A204.1 (cell line): Measurements from ENCODE around the gene CAMTA1.

ENCODE experiments used
- FAIRE-seq: peaks from 2 replicates; lab custom pipeline; 2012; peaks lifted over from hg19 to GRCh38; lab: Jason Lieb, UNC

CAMTA1 gene

DNA sequence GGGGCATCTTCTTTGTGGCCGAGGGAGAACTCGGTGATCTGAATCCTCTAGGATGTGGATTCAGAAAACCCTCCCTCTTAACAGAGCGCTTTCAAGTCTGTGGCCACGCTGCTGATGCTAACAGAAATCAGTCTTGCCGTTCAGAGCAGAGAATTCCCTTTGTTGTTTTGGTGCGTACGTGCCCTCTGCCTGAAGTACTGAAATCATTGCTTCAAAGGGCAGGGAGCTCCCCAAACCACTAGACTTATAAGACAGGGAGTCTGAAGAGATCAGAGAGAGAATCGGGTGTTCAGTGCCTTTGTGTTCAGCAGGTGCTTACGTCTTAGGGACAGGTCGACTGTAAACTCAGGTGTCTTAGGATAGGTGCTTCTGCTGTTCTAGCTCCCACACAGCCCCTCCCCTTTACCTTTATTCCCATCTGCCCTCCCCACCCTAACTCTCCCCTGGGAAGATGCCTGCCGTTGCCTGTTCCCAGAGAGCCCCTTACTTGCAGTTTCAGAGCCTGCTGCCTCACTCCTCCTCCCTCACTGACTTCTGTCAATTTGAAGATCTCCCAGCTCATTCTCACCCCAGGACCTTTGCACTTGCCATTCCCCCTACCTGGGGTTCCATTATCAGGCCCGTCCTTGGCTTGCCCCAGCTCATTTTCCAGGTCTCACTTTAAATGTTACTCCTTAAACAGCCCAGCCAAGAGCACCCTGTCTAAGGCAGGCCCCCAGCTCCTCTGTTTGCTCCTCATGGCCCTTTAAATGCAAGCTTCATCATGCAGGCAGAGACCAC, 143.0 kb downstream of the CAMTA1 start:
- no peak for FAIRE-seq

DNA sequence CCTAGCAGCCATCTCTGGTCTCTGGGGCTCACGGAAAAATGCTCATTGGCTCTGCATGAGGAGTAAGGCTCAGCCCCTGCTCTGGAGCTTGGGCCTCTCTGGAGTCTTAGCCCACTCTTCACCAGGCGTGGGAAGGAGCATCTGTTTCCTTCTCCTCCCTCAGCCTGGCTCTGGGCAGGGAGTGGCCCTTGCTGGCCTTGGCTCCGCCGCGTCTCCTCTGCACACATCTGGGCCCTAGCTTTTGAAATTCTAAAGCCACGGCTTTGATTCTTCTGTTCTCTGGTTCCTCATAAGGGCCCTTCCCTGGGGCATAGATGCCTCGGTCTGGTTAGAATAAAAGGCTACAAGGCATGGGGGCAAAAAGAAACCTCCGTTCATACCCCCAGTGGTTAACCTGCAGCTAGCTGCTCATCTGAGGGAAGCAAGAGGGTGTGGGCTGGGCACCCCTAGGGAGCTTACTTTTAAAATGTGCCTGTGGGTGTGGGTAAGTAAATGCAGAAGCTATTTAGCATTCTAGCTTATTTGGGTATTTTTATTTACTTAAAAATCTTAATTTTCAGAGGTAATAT, 145.6 kb downstream of the CAMTA1 start:
- FAIRE-seq: no peak

DNA sequence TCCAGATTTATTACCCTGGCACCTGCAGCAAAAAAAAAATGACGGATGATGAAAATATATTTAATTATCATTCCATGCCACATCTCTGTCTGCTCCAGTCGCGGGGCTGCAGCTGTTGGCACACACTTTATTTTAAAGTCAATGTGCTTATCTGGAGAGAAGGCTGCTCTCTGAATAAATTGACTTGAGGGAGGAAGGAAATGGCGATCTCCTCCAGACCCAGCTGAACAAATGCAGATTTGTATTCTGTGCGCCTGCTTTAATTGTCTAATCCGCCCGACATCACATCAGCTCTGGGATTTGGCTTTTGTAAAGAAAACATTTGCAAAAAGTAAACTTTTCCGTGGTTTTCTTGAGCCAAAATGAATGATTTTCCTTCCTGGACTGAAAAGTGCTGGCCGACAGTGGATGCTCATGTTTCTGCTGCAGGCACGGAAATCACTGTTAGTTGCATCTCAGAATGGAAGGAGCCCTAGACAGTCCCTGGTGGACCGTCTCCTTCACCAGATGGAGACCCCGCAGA, 150.2 kb downstream of the CAMTA1 start:
- FAIRE-seq: no peak

DNA sequence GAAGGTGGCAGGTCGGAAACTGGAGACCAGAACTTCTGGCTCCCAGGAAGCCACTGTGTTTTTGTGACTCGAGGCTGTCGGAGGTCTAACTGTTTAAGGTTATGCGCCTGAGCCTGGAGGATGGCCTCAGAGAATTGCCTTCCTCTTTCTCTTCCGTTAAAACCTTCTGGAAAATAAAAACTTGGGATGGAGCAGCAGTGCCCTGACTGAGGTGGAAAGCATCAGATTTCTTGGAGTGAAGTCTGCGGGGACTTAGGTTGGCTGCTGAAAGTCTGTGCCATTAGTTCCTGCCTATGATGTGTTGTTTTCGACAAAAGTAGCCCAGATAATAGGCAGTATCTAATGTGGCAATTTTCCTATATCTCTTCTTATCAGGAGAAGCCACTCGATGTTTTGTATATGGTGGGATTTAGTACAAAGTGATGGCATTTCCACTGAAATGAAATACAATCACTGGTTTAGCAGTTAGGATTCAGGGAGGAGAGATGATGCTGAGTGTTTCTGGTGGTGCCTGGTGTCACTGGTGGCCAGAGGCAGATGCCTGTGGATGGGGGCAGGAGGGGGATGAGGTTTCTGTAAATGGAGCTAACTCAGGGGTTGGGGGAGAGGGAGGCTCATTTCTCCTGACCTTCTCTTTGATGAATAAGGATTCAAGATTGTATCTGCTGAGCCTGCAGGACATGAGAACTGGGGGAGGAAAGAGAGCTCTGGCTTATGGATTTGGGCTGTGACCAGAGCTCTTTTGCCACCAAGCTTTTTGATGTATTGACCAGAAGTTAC, 150.8 kb downstream of the CAMTA1 start:
- FAIRE-seq: no peak

DNA sequence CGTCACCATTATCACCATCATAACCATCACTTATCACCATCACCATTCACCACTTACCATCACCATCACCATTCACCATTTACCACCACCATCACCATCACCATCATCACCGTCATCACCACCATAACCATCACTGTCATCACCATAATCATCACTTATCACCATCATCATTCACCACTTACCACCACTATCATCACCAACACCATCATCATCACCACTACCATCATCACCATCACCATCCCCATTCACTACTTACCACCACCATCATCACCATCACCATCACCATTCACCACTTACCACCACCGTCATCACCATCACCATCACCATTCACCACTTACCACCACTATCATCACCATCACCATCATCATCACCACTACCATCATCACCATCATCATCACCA, 151.8 kb downstream of the CAMTA1 start:
- FAIRE-seq: no peak

DNA sequence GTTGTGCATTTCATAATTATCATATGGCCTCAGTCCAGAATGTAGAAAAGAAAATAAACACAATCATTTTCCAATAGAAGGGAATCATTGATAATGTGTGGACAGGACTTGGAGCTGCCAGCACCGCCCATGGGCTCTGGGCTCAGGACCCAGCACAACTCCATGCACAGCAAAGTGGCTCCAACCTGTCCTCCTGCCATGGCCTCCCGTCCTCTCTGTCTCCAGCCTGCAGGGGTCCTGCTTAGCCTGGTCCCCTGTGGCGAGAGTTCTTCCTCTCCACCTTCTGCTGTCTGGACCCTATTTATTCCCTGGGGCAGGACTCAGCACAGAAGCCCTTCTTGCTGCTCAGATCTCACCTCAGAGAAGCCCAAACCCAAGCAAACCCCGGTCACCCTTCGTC, 154.1 kb downstream of the CAMTA1 start:
- FAIRE-seq: no peak

DNA sequence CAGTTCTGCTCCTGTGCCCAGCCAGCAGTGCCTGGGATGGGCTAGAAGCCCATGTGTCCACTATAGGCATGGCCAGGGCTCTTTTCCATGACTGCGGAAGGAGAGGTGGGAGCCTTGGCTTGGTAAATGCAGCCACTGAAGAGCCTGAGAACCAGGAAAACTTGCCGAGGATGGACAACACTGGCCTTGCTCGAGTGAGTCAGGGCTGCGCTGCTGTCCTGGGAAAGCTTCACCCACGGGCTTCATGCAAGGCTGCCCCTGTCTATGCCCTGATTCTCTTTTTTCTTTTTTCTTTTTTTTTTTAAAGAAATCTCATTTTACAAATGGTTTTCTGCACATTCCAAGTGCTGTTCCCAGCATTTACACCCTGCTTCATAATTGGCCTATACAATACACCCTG, 156.5 kb downstream of the CAMTA1 start:
- no peak for FAIRE-seq

DNA sequence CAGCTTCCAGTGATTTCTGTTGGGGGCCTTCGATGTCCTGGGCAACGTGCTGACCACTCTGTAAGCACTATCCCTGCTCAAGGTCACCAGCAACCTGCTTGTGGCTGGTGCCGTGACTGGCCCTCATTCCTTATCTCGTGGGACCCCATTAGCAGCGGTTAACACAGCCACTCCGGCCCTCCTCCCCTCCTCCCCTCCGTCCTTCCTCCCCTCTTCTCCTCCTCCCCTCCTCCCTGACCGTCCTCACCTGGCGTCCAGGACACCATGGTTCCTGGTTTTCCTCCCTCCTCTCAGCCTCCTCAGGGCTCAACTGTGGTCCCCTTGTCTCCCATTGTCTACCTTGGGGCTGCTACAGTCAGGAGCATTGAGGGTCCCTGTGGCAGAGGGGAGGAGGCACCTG, 157.7 kb downstream of the CAMTA1 start:
- no peak for FAIRE-seq

DNA sequence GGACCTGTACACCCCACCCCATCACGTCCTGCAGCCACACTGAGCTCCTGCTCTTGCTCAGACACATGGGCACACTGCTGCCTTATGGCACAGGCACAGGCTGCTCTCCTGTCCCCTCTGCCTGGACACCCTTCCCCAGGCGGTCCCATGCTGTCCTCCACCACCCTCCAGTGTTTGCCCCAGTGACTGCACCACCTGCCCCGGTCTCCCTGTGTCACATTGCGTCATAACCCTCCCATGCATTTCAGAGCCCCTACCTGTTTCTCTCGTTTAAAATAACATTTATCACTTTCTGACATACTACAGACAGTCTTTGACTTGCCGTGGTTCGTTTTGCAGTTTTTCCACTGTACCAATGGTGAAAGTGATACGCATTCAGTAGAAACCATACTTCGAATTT, 159.2 kb downstream of the CAMTA1 start:
- FAIRE-seq: no peak

DNA sequence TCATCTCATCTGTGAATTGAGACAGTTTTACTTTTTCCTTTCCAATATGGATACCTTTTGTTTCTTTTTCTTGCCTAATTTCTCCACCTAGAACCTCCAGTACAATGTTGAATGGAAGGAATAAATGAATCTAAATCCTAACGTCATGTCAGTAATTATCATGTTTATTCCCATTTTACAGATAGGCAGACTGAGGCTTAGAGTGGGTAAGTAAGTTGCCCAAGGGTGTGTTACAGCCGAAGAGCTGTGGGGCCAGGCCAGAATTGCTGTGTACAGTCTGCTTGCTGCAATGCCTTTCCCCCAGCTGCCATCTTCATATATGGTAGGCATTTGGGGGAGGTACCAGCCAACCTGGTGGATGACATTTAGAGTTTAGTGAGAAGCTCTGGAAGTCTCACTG, 162.7 kb downstream of the CAMTA1 start:
- FAIRE-seq: no peak

DNA sequence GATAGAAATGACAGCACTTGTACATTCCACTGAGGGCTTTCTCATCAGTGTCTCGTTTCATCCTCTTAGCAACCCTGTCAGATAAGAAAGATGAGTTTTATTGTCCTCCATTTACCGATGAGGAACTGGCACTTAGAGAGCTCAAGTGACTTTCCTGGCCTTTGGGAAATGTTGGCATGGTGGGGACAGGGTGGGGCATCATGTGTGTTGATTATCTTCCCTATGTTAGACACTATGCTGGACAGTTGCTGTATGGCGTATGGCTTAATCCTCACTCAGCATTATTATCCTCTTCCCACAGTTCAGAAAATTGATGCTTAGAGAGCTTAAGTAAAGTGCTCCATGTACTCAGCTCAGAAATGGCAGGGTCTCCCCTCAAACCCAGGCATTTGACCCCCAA, 163.2 kb downstream of the CAMTA1 start:
- FAIRE-seq: no peak

DNA sequence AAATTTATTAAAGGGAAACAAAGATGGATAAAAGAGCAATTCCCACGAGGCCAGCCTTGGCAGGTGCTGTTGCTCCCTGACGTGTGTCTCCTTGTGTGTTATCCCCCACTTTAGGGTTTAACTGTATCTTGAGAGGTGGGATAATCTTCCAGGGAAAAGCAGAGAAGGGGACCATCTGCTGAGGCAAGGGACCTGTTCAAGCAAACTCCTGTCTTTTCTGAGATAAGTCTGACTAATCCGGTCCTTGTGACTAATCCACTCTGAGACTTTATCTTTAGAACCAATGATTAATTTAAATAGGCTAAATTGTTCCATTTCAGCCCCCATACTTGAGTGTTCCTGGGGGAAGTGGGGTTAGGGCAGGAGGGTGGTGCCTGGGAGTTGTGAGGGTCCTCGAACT, 163.6 kb downstream of the CAMTA1 start:
- FAIRE-seq: no peak

DNA sequence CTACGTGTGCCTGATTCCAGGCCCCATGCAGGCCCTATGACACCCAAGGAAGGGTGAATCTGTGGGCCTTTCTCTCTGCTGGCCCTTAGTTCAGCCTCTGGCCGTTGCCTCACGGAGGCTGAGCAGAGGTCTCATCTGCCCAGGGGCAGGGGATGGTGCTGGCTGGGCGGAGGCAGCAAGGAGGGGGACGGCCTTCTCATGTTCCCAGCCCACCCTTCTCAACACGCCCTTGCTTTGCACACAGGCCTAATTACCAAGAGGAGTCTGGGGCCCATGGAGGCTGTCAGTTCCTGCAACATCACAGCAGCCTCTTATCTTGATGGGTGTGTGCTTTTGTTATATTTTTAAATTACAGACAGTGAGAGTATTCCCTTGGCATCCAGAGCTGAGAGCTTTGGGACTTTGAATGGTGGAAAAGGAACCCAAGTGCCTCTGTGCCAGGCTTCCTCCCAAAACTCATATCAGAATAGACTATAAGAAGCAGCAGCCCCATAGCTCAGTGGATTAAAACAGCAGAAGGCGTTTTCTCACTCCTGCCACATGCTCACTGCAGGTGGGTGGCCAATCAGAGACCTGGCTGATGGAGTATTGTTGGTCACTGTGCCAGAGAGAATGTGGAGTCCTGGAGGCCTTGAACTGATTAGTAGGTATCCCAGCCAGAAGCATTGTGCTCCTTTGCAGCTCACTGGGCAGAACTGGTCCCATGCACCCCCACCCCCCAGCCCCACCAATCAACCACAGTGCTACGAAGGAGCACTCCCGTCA, 164.9 kb downstream of the CAMTA1 start:
- FAIRE-seq: no peak

DNA sequence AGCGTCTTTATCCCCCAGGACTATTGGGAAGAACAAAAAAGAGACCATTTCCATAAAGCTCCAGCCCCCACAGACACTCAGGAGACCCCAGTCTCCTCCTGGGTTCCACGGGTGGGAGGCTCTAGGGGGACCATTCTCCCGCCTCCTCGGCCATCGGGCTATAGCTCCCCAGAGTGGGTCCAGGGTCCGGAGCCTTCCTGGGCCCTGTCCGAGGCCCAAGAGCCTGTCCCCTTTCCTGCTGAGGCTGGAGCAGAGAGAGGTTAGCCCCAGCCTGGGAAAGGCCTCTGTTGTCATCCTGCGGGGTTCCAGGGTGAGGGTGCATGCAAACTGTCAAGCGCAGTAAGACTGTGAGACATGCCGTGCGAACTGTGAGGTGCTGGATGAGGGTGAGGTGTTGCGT, 166.3 kb downstream of the CAMTA1 start:
- FAIRE-seq: no peak

DNA sequence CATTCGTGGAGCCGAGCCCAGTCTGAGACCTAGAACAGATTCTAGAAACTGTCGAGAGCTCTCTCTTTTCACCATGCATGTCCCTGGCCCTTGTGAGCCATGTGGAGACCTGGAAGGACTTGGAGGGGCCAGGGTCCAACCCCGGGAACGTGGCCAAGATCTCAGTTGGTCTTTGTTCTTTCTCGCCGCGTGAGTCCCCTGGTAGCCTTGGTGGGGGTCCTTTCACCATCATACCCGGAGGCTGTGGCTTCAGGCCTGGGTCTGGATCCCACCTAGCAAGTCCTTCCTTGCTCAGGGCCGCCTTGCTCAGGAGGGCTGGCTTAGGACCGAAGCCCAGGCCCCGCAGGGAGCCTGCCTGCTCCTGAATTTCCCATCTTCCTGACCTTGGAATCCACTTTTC, 168.0 kb downstream of the CAMTA1 start:
- no peak for FAIRE-seq

DNA sequence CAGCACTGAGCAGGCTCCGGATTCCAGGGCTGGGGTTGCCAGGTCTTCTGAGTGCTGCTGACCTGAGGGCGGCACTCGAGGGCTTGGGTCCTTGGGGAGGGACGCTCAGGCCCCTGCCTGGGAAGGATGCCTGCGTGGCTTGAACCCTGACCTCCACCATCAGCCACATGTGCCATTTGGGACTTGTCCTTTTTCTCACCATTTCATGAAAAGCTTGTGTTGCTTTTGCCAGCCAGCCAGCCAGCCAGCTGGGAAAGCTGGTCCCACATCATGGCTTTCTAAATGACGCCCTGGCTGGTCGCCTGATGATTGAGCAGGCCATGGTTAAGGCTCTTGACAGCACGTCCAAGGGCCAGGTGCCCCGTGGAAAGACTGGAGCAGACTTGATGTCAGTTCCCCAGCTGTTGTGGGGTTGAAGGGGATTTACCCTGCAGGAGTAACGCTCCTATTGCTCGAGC, 168.7 kb downstream of the CAMTA1 start:
- no peak for FAIRE-seq

DNA sequence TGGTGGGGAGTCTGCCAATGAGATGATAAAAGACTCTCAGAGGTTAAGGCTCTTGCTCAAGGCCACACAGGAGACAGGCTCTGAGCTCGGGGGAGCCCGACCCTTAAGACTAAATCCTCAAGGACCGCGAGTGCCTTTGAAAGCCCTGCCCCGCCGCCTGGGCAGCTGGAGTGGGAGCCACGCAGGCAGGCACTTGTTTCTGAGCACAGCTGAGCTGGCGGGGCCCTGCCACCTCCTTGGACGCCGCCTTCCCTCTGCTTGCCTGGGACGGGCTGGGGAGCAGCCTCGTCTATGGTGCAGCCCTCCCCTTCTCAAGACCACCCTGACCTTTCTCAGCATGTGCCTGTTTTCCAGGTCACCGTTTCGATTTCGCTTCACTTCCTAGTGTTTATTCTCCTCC, 169.3 kb downstream of the CAMTA1 start:
- no peak for FAIRE-seq

DNA sequence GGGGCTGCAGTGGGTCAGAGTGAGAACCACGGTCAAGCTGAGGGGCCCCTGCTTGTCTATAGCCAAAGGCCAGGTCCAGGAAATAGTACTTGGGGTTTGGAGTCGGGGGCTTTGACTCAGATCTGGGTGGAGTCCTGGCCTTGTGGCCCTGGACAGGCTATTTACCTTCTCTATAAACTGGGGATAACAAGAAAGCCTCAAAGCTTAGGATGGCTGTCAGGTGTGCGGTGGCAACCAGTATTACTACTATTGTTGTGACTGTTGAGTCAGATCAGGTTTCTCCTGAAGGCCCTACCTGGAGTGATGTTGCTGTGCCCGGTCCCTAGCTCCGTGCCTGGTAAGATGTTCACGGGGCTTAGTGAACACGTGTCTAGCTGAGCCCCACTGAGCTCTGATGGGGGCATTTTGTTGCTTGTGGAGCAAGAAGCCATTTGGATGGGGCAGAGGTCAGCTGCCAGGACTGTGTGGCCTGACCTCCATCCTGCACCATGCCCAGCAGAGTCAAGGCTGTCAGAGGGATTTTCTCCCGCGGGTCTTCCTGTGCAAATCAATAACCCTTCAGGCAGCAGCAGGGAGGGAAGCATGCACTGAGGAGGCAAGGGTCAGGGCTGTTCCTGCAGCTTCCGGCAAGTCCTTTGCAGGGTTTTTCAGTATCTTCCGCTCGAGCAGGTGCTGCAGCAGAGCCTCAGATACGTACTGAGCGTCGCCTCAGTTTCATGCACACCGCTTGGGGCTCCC, 170.3 kb downstream of the CAMTA1 start:
- no peak for FAIRE-seq

DNA sequence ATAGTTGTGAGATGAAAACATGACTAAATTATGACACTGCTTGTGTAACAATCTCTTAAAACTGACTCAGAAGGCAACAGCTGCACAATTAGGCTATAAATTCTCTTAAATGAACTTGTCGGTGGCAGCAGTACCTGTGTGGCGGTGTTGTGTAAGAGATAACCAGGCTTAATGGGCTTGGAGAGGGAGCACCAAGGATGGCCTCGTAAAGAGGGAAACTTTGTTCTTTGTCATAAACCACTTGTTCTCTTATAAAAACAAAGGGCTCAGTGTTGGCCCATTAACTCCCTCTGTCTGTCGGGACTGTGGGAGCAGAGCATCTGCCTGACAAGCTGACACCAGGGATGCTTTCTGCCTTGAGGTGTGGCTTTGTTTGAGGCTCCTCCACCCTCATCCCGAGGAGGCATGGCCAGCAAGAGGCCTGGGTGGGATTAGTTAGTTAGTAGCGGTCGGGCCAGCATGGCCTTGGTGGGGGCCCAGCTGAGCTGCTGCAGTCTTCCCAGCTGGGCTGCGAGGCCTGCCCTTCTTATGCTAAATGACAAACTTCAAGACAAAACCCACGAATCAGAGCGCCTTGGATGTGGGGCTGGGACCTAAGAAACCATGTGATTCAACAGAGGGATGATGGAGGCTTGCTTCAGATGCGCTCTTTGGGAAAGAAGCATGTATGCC, 171.4 kb downstream of the CAMTA1 start:
- FAIRE-seq: no peak

DNA sequence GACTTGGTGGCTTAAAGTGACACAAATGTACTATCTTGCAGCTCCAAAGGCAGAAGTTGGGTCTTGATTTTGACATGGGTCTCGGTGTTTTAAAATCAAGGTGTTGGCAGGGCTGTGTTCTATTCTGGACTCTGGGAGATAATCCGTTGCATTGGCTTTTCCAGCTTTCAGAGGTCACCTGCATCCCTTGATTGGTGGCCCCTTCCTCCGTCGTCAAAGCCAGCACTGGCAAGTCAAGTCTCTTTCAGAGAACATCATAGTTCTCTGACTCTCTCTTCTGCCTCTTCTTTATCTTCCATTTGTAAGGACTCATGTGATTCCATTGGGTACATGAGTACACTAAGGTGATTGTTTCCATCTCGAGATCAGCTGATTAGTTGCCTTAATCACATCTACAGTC, 172.1 kb downstream of the CAMTA1 start:
- FAIRE-seq: no peak

DNA sequence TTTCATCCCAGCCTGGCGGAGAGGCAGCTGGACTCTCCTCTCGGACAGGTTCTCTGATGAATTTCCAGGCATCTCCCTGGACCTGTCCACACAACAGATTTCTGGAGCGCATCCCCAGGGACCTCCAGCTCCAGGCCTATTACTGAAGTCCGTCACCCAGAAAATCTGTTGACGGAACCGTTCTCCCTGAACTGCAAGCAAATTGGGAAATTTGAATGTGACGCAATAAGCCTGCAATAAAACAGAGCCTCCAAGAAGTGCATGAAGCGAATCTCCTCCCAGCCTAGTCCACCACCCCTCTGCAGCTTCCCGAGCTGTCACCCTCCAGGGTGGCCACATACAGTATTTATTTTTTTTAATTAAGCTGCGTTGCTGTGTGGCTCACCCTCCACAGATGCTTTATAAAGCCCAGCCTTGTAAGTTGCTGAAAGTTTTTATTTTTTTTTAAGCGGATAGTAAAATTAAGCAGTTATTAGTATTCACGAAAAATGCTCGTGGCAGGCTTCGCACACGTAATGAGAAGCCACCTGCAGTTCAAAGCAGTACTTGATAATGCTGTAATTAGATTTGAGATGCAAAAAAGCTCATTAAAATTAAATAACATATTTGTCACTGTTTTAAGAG, 173.3 kb downstream of the CAMTA1 start:
- FAIRE-seq: no peak
